GM21423 (cell line): ENCODE results near the gene EFHB.
"Not testable (repeated sequence)": the region's sequence is repeated elsewhere in the genome, so short reads cannot be mapped to it uniquely, and the experiment has no call there.

Experiments used
- ATAC-seq: cut with Tn5 transposase; IDR thresholded peaks from one replicate; pipeline ENCODE4 v1.9.1; 2021; ENCODE audit warnings: mild to moderate bottlenecking, moderate library complexity; ENCODE audit not compliant: unreplicated experiment

The EFHB gene, protein sequence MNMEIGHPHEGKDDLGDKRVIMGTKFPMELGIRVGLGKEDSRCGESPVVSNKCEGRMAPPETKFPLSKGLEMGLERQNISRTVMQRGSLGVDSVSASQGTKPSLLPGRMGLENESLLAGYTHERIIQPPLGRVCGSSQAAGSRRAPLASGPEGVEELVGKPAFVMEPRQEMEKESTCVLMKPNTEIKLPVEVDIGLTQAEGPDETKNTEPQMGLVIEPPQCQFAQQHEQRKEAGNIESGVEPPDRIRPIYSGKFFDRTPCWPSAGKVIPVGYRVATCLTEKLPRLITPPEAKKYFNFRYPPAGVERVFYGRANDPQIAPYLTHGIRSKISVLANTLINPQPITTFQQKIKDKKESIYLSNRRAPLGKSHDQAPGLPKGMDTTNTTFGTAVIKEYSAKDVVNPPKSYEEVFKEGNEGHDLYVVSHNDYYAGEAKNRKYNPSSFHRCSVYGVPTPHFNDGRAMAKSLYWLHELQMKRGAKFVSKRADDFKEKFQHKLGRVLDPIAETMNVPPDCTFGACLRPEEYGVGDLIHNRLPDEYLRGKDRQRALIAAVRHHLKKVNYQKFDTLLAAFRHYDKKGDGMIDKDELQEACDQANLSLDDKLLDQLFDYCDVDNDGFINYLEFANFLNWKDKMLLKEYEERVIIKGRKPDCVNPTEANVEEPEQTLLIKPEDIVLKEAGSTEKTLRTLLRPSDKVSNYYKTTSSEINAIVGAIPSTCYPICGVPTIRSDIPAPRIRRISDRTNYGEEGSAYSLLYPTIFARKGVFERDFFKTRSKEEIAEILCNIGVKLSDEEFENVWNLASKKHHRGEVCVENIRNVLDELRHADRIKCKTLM

DNA sequence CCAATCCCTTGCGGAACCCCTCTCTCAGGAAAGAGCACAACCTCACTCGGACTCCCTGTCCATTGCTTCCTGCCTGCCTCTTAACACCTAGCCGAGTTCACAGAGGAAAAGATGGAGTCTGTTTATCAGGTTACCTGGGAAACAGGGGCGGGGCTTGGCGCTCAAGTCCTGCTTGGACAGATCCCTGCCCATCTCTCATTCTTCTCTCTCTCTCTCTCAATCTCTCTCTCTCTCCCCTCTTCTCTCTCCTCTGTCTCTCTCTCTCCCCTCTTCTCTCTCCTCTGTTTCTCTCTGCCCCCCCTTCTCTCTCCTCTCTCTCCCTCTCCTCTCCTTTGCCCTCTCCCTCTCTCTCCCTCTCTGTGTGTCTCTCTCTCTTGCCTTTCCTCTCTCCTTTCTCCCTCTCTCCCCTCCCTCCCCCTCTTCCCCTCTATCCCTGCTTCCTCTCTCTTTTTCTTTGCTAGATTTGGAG, at the start of gene EFHB:
TSS of gene EFHB (minus strand) at position 120 of the 469 bp plus-strand sequence. CDS start 199 bp downstream, outside the sequence.
- no peak for ATAC-seq

DNA sequence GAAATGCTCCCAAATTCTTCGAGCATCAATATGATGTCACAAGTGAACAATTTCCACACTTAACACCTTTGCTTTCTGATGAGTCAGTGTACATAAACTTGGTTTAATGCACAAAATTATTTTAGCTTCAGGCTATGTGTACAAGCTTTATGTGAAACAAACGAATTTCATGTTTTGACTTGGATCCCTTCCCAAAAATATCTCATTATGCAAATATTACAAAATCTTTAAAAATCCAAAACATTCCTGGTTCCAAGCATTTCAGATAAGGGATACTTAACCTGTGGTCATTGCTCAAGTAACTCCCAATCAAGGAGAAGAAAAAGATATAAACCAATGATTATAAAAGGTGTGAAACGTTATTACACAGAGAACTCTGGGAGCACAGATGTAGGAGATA, 38.0 kb upstream of the EFHB start:
- no peak for ATAC-seq

DNA sequence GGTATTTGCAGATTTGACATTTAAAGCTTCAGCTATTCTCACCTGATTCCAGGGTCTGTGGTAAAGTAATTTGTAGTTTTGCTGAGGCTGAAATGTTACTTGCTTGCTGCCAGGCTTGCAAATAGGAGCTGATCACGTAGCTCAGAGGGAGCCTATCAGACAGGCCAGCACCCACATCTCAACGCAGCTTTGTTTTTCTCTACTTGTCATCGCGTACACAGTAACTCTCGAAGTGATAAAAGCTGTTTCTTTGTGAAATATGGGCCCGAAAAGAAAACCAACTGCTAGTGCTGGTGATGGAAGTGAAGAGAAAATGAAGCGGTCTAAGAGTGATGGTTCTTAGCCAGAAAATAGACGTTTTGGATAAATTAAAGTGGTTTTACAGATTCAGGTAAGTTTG, 36.3 kb upstream of the EFHB start:
- ATAC-seq, result no peak

DNA sequence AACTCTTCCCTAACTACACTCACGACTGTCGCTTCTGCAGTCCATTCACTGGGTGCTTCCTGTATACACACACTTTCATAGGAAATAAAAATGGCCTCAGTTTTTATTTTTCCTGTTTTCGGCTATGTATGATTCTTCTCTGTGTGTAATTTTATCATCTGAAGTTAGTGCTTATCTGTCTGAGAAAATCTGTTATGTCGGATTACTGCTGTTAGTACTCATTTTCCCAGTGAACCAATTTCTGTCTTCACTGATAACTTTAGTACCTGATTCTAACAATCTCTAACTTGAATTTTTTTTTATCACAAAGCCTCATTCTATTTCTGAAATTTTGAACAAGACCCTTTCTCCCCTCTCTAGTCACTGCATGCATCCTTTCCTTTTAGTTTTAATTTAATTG, 33.8 kb upstream of the EFHB start:
- ATAC-seq, result no peak

DNA sequence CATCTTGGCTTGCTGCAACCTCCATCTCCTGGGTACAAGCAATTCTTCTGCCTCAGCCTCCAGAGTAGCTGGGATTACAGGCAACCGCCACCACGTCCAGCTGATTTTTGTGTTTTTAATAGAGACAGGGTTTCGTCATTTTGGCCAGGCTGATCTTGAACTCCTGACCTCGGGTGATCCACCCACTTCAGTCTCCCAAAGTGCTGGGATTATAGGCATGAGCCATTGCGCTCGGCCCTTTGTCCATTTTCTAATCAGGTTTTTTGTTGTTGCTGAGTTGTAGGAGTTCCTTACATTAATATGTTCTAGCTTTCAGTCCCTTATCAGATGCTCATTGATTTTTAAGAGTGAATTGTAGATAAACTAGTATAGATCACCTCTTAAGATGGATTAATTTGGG, 33.2 kb upstream of the EFHB start:
- ATAC-seq, result no peak

DNA sequence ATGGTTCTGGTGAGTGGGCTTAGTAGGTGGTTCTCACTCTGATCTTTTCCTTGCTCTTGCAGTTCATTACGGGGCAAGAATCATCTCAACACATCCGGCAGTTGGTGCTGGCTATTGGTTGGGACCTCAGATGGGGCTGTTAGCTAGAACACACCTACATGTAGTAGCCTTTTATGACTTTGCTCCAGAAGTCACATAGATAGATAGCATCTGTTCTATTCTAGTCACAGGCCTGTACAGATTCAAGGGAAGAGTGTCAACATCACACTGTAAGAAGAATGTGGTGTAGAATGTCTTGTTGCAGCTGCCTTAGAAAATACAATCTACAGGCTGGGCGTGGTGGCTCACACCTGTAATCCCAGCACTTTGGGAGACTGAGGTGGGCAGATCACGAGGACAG, 27.9 kb upstream of the EFHB start:
- no peak for ATAC-seq

DNA sequence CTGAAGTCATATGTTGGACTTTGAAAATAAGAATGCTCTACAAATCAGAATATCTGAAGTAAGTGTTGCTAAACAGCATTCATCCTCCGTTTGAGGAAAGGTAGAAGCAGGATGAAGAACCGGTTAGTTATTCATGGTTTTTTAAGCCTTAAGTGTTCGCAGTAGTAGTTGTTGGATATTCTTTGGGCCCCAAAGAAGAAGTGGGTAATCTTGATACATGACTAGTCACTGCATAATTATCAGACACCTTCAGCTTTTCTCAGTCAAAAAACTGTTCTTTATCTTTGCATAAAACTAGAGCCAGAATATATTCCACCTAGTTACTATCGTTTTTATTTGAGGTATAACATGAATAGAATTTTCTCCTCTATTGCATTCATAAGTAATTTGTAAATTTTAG, 26.7 kb upstream of the EFHB start:
- ATAC-seq, result no peak

DNA sequence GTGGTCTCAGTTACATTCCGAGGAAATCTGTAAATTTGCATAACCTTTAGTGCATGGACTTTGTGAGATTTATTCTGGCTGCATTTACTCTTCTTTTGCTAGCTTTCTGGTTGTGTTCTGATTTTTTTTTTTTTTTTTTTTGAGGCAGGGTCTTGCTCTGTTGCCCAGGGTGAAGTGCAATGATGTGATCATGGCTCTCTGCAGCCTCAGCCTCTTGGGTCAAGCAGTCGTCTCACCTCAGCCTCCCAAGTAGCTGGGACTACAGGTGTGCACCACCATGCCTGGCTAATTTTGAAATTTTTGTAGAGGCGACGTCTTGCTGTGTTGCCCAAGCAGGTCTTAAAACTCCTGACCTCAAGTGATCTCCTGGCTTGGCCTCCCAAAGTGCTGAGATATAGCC, 25.5 kb upstream of the EFHB start:
- no peak for ATAC-seq

DNA sequence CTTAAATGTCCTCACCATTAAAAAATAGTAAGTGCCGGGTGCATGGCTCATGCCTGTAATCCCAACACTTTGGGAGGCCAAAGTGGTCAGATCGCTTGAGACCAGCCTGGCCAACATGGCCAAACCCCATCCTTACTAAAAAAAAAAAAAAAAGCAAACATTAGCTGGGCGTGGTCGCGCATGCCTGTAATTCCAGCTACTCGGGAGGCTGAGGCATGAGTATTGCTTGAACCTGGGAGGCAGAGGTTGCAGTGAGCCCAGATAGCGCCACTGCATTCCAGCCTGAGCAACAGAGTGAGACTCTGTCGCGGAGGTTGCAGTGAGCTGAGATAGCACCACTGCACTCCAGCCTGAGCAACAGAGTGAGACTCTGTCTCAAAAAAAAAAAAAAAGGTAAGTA, 23.3 kb upstream of the EFHB start:
- not testable (repeated sequence) for ATAC-seq

DNA sequence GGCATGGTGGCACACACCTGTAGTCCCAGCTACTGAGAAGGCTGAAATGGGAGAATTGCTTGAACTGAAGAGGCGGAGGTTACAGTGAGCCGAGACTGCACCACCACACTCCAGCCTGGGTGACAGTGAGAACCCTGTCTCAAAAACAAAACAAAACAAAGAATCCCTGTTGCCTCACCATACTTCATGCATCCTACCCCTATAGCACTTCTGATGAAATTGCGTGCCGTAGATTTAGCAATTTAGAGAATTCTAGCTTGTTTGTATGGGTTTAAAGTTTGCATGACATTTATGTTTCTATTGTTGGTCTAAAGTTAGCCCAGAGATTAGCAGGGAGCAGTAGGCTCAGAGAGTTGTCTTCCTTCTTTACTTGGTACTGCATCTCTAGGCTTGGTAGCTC, 20.7 kb upstream of the EFHB start:
- ATAC-seq, result no peak

DNA sequence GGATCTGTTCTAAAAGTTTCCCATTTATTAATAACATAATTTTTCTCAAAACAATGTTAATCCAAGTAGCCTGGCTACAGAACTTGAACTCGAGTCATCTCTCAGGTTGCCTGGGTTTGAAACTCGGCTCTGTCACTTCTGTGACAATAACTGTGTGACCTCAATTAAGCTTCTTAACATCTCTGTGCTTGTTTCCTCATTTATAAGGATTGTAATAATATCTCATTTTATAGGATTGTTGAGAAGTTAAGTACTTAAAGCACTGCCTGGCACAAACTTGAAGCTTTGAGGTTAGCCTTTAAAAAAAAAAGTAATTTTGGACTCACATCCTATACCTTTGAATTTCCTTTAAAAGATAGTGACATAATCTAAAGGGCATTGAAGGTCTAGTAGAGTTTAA, 16.3 kb upstream of the EFHB start:
- ATAC-seq, result no peak

DNA sequence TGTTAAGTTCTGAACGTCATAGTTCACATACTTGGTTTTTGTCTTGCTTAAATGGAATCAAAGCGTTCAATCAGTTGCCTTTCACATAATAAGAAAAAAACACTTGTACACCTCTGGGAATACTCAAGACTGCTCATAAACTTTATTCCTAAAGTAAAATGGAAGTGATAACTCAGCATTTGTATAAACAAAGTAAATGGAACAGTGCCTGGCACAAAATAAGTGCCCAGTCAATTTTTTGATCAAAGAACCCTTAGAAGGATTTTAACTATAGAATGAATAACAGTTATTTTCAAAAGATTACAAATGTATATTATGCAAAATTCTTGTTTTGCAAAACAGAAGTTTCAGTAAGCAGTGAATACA, 14.2 kb upstream of the EFHB start:
- ATAC-seq, result no peak

DNA sequence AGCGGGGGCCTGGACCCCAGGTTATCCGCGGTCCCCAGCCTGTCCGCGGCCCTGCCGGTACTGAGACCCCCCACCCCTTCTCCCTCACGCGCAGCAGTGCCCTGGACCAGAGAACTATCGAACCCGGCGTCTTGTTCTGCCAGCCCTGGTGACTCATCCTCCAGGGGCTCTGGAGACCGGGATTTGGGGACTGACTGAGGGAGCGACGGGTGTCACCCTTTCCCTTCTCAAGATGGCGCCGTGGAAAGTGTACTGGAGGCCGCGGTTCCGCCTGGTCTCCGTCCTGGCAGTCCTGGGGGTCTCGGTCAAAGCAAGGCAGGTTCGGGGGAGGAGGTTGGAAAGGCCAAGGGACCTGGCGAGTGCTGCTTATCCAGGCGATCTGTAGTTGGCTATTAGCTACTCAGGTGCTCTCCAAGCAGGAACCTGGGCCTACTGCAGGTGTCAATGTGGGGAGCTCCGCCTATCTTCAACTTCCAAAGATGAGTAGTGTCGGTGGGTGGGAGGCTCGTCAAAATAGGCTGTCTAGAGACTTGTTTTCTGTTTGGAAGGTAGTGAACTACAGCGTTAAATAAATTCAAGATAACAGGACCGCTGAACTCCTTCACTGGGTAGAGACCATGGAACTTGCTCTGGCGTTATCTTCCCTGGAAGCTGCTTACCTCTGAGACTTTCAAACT, 13.7 kb upstream of the EFHB start:
- peak; percentile 15 for ATAC-seq

DNA sequence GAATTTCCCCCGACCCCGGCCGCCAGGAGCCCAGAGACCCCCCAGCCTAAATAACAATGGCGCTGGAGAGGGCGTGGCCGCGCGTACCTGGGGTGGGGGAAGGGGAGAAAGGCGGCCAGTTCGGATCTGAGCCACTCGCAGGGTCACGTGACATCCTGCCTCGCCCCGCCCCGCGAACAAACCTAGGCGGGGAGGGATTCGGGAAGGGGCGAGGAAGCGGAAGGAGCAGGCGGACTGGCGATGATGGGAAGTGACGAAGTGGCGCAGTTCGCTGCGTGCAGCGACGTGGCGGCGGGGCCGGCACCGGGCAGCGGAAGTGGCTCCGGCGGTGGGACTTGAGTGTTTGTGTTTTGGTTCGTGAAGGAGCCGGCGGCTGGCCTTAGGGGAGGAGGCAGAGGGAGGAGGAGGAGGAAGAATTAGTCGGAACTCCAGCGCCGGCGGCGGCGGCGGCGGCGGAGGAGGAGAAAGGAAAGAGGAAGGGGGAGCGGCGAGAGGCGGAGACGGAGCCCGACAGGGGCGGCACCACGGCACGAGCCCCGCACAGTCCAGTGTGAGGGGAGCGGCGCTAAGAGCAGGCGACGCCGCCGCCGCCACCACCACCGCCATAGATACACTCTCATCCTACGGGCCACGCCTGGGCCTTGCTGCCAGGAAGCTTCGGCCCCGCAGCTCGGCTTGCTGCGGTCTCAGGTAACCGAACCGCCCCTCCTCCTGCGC, 13.0 kb upstream of the EFHB start, which contains the start of gene RAB5A:
TSS of gene RAB5A (plus strand) at position 266 of the 717 bp plus-strand sequence. CDS start 3,802 bp downstream, outside the sequence.
- ATAC-seq, result peak; percentile 94

DNA sequence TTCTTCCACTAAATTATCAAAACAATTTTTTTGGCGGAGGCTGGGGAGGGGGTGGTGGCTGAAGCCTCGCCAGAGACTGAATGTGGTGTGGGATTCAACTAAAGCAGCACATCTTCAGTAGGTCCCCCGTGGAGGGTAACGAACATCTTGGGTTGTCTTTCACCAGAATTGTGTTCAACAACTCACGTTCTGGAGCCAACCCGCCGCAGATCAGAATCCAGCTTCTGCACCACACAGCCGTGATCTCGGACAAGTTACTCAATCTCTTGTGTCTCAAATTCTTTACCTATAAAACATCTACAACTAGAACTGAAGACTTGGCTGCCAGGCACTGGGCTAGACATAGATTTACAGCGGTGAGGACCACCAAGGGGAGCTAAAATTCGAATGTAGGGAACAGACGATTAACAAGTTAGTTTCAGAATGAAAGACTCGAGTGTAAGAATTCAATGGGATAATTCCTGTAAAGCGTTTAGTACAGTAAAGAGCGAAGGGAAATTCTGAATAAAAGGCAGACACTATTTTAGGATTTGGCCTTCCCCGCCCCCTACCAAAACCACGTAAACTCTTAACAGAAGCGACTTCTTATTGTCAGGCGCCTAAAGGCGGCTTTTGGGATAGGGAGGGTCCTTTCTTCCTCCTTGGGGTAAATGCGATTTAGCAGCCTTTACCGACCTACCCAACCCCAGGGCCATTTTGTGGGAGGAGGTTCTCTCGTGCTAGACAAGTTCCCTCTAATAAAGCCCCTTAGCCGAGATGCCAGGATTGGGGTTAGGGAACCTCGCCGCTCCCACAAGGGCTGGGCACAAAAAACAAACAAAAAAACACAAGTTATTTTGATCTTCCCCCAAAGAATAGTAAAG, 12.2 kb upstream of the EFHB start:
- ATAC-seq, result peak; percentile 3

DNA sequence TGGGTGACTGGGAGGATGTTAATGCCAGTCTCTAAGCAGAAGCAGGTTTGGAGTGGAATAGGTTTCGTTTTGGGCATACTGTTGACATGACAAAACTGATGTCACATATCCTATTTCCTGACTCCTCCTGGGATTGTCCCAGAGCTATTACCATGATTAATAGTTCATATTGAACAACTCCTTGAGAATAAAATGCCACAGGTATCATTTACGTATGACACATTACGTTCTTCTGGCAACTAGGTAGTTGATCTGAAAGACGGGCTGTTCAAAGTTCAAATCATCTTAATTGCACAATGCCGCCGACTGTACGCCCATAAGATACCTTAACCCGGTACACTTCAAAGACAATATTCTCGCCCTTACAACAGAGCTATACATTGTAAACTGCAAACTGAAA, 11.5 kb upstream of the EFHB start:
- ATAC-seq, result no peak

DNA sequence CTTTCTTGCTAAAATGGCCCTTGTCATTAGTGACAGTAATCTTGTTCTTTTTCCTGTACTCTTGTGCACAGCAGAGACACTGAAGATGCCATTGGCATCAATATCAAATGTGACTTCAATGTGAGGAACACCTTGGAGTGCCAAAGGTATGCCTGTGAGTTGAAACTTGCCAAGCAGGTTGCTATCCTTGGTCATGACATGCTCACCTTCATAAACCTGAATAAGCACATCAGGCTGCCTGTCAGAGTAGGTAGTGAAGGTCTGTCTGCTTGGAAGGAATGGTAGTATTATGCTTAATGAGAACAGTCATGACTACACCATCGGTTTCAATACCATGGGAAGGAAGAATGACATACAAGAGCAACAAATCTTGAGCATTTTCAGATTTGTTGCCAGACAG, 6.6 kb upstream of the EFHB start:
- ATAC-seq, result no peak

DNA sequence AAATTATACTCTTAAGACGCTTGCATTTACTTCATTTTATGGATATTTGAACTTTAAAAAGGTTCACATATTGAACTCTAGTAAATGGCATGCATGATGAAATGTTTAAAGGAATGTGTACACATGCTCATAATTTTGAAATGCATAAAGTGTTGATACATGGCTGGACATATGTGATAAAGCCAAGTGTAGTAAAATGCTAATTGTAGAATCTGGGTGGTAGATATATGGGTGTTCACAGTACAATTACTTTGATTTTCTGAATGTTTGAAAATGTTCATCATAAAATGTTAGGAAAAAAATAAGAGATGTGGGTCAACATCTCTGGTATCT, 4.2 kb upstream of the EFHB start:
- ATAC-seq, result no peak

DNA sequence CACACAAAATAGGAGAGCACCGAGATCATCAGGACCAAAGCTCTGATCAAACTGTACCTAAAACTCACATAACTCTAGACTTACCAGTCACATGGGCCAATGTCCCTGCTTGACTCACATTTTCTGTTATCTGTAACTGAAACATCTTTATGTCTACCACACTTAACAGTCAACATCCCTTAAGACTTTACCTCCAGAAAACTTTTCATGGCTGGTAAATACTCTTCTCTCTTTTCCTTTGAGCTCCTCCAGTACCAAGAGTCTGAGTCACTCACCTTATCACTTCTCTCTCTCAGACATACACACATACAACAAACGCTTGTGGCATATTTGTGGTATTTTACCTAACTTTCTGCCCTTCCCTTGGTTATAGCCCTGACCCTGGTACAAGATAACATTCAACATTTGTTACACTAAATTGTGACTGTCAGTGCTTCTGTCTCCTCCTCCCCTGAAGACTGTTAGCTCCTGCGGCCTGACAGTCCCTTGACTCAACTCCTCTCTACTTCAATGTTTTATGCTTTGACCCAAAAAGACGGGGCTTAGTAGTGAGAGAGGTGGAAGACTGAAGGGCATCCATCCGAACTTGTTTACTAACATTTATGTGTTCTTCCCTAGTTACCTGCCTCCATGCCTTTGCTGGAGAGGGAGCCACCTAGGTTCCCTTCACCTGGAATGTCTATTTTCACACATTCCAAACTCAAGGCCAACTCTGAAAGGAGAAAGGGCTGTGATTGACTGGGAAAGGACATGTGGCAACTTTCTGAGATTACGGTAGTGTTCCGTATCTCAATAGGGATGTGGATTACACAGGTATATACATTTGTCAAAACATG, 3.7 kb upstream of the EFHB start:
- ATAC-seq, result no peak
